GM18511 (cell line): ENCODE results near the gene TMEM248.
"Not testable (repeated sequence)": the region's sequence is repeated elsewhere in the genome, so short reads cannot be mapped to it uniquely, and the experiment has no call there.

ENCODE experiments used
- ATAC-seq: cut with Tn5 transposase; IDR thresholded peaks from one replicate; pipeline ENCODE4 v1.9.1; 2021; ENCODE audit warnings: mild to moderate bottlenecking, moderate library complexity; ENCODE audit not compliant: unreplicated experiment

TMEM248 gene, protein sequence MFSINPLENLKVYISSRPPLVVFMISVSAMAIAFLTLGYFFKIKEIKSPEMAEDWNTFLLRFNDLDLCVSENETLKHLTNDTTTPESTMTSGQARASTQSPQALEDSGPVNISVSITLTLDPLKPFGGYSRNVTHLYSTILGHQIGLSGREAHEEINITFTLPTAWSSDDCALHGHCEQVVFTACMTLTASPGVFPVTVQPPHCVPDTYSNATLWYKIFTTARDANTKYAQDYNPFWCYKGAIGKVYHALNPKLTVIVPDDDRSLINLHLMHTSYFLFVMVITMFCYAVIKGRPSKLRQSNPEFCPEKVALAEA

DNA sequence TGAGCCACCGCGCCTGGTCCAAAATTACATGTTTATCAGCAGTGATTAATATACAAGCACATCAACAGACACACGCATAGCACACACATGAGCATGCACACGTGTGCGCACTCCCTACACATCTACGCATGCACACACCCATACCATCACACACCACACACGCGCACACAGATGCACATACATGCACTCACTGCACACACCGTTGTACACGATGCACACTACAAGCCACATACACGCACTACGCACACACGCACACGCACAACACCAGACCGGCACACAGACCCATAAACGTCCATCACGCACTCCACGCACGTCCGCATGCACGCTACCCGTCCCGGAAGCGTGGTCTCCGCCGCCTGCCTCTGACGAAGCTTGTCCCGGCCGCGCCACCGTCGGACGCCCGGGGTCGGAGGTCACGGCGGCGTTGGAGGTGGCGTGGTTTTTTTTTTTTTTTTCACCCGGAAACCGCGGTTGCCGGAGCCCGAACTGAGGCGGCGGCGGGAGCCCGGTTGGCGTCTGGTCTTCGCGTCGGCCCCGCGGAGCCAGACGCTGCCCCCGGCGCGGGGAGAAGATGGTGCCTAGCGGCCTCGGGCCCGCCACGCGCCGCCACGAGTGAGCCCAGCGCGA, at the start of gene TMEM248:
TSS of gene TMEM248 (plus strand) at position 457 of the 627 bp plus-strand sequence. CDS start 20,641 bp downstream, outside the sequence.
- ATAC-seq, result peak; percentile 87

DNA sequence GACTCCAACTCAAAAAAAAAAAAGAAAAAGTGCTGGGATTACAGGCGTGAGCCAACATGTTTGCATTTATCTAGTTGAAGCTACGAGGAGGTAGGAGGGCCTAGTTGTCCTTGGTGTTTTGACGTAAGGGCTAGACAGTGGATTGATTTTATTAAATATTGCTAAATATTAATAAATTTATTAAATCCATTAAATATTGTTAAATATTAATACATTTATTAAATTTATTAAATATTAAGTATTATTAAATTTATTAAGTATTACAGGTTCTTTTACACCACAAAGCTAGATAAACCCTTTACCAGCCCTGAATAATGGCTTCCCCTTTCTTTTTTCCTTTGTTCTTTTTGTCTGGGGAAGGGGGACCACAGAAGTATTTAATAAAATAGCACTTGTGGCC, 47.5 kb upstream of the TMEM248 start:
- ATAC-seq, result no peak

DNA sequence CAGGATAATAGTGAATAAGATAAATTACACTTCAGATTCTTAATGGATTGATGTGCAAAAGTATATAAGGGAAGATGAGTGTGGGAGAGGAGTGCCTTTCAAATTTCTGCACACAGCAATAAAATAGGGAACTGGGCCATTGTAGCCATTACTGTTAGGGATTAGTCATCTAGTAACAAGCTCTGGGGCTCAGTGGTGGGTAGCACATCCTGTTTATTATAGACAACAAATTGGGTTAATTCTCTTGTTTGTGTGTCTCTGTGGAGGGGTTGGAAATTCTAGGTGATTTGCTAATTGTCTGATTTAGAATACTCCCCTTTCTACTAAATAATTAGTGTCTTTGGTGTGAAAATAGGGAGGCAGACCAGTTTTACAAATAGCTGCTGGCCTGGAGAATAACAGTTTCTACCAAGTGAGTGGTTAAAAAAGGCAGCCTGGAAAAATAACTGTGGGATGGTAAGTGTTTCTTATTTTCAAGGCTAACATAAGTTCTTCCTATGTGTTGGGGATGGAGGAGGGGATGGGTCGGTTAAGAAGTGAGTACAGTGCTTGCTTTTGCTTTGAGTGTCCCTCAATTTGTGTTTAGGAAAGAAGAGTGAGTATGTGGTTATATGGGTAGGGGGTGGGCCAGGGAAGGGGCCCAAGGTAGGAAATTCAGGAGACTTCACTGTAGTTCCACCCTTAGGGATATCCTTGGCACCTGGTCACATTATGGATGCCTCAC, 43.3 kb upstream of the TMEM248 start:
- ATAC-seq, result peak; percentile 99

DNA sequence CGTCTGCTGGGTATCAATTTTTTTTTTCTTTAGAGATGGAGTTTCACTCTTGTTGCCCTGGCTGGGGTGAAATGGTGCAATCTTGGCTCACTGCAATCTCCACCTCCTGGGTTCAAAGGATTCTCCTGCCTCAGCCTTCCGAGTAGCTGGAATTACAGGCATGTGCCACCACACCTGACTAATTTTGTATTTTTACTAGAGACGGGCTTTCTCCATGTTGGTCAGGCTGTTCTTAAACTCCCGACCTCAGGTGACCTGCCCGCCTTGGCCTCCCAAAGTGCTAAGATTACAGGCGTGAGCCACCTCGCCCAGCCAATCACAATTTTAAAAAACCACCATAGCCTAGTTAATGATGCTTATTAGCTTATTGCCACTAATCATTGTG, 42.7 kb upstream of the TMEM248 start:
- not testable (repeated sequence) for ATAC-seq

DNA sequence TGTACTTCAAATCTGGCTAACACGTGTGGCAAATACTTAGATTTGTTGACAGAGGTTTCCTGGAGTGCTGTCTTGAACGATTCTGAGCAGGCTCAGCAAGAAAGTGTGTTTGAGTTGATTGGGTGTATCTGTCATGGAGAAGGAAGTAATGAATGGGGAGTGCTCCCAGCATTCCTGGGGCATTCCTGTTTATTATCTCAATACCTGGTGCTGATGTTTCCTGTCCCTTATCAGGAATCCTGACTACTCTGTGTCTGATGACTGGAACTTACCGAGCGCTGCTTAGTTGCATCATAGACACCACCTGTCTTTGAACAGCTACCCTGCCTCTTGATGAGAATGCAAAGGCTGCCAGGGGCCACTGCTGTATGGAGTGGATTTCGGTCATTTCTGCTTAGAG, 41.0 kb upstream of the TMEM248 start:
- ATAC-seq, result no peak

DNA sequence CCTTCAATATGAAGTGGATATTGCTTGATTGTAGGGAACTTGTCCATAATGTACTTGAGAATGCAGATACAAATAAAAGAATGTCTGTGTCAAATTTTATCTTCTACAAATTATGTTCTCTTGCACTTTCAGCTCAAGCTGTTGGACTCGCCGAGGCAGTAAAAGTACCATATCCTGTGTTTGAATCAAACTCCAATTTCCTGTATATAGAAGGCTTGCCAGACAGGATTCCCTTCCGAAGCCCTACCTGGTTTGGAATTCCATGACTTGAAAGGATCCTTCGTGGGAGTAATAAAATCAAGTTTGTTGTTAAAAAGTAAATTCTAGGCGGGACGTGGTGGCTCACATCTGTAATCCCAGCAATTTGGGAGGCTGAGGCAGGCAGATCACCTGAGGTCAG, 40.4 kb upstream of the TMEM248 start:
- not testable (repeated sequence) for ATAC-seq

DNA sequence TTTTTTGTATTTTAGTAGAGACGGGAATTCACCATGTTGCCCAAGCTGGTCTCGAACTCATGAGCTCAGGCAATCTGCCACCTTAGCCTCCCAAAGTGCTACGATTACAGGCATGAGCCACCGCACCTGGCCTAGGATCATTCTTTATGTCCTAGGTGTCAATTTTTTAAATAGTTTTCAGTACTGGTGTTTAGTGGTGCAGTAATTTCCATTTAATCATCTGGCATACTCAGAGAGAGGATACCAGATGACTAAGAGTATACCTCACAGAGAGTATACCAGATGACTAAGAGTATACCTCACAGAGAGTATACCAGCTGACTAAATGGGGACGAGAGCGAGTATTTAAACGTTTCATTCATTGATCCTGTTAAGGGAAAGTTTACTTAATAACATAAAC, 37.3 kb upstream of the TMEM248 start:
- ATAC-seq, result no peak

DNA sequence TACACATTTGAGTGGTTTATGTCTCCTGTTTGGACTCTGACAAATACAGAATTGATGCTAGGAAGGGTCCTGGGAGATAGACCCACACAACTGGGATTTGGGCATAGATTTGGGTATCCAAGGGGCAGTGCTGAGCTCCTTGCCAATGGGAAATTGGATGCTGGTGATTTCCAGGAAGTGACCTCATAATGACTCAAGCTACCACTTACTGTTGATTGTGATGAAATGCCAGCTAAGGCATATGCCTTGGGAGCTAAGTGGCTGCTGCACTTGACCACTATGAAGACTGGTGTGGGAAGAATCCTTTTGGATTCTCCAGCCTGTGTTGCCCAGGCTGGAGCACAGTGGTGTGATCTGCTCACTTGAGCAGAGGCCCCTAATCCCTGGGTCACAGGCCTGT, 36.5 kb upstream of the TMEM248 start:
- ATAC-seq, result not testable (repeated sequence)

DNA sequence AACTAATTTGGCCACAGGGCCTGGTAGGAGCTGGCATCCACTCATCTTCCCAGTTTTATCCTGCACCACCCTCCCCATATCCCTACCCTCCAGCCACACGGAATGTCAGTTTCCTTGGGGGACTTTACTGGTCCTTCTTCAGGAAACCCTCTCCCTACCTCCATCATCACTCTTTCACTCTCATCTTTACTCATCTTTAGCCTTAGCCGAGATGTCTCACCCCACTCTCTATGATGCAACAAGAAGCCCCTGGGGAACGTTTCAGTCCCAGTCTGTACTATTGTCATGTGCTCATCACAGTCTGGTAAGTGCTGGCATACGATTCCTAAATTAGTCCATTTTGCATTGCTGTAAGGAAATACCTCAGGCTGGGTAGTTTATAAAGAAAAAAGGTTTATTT, 34.9 kb upstream of the TMEM248 start:
- ATAC-seq, result peak; percentile 84

DNA sequence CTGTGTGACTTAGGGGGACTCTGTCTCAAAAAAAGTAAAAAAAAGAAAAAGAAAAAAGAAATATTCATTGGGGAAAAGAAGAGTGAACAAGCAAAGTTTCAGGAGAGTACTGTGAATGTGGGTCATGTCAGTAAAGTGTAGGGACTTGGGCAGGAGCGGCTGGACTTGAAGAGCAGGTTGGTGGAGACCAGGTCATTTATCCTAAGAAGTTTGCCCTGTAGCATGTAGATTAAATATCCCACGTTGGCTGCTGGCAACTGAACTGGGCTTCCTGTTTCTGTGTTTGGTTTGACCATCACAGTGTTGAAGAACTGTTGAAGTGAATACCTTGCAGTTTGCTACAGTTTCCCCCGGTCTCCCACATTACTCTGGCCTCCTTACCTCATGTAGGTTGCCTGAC, 32.8 kb upstream of the TMEM248 start:
- ATAC-seq, result not testable (repeated sequence)

DNA sequence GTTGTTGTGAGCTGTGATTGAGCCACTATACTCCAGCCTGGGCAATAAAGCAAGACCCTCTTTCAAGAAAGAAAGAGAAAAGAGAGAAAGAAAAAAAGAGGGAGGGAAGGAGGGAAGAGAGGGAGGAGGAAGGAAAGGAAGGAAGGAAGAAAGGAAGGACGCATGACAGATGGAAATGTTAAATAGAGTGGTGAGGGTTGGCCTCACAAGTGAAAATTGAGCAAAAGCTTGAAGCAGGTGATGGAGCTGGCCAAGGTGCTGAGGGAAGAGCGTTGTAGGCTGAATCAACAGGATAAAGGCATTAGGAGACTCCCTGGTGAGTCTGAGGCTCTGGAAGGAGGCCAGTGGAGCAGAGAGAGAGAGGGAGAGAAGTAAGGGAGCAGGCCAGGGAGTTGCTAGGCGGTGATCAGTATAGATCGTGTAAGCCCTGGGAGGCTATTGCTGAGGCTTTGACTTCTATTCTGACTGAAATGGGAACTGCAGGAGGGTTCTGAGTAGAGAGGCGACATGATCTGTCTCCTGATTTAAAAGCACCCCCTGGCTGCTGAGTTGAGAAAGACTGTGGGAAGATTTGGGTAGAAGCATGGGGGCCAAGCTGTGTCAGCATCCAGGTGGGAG, 26.5 kb upstream of the TMEM248 start:
- ATAC-seq, result no peak

DNA sequence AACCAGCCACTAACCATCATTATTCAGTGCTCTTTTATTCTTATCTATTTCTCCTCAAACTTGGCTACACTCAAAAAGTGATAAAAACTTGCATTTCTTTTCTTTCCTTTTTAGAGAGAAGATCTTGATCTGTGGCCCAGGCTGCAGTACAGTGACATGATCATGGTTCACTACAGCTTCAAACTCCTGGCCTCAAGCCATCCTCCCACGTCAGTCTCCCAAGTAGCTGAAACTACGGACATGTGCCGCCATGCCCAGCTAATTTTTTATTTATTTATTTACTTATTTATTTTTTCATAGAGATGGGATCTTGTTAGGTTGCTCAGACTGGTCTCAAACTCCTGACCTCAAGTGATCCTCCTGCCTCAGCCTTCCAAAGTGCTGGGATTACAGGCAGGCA, 24.6 kb upstream of the TMEM248 start:
- ATAC-seq, result no peak

DNA sequence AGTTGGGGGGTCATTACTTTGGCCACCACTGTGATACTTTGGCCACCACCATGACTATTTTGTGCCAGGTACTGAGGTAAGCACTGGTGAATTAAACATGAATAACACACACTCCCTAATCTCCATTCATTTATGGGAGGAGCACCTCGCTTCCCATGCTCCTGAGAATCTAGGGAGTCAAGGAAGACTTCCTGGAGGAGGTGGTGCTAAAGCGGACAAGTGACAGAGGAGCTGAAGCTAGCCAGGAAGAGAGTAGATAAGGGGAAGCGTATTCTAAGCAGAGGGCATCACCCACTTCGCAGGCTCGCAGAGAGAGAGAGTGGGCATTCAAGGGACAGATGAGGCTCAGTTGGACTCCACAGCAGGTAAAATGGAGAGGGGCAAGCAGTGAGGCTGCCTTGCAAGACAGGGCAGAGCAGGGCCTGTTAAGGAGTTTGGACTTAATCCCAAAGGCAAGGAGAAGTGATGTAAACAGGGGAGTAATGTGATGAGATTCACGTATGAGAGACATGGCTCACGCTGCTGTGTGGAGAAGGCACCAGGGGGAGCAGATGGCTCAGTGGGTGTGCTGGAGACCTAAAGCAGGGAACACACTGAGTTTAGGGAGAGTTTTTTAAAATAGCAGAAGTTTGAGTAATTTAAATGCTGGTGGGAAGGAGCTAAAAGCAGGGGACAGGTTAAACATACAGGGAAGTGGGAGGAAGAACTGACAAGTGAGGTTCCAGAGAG, 21.3 kb upstream of the TMEM248 start:
- no peak for ATAC-seq

DNA sequence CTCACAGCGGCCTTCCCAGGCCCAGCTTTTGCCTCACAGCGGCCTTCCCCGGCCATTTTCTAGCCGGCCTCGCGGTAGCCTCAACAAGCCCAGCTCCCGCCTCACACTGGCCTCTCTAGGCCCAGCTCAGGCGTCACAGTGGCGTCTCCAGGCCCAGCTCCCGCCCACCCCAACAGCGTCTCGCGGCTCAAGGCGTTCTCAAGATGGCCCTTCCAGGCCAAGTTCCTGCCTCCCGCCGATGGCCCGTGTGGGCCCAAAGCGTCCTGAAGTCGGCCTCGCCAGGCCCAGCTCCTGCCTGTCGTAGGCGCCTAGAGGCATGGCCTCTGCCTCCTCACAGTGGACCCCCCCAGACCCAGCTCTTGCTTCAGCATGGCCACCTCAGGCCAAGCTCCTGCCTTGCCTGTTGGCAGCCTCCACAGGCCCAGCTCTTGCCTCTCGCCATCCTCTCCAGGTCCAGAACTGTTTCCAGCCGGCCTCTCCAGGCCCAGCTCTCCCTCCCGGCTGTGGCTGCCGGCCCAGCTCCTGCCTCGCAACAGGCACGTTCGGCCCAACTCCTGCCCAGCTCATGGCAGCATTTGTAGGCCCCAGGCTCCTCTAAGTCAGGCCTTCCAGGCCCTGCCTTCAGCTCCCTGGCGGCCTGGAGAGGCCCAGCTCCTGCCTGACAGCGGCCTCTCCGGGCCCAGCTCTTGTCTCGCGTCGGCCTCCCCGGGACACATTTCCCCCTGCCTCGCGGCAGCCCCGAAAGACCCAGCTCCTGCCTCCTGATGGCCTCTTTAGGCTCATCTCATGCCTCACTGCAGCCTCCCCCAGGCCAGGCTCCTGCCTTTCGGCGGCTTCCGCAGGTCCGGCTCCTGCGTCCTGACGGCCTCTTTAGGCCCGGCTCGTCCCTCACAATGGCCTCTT, 18.8 kb upstream of the TMEM248 start:
- ATAC-seq, result no peak

DNA sequence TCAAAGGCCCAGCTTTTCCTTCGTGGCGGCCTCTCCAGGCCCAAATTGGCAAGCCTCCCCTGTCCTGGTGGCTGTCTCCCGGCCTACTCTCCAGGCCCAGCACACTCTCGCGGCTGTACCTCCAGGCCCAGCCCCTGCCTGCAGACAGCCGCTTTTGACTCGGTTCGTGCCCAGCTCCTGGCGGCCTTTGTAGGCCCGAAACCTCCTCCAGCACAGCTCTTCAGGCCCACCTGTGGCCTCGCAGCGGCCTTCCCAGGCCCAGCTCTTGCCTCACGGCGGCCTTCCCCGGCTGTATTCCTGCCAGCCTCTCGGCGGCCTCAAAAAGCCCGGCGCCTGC, 18.2 kb upstream of the TMEM248 start:
- ATAC-seq, result no peak

DNA sequence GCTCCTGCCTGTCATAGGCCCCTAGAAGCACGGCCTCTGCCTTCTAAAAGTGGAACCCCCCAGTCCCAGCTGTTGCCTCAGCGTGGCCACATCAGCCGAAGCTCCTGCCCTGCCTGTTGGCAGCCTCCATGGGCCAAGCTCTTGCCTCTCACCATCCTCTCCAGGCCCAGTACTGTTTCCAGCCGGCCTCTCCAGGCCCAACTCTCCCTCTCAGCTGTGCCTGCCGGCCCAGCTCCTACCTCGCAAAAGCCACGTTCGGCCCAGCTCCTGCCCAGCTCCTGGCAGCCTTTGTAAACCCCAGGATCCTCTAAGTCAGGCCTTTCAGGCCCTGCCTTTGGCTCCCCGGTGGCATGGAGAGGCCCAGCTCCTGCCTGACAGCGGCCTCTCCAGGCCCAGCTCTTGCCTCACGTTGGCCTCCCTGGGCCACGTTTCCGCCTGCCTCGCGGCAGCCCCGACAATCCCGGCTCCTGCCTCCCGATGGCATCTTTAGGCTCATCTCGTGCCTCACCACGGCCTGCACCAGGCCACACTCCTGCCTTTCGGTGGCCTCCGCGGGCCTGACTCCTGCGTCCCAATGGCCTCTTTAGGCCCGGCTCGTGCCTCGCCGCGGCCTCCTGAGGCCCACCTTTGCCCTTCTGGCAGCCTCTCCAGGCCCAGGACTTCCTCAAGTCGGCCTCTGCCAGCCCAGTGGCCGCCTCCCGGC, 17.5 kb upstream of the TMEM248 start:
- ATAC-seq, result no peak

DNA sequence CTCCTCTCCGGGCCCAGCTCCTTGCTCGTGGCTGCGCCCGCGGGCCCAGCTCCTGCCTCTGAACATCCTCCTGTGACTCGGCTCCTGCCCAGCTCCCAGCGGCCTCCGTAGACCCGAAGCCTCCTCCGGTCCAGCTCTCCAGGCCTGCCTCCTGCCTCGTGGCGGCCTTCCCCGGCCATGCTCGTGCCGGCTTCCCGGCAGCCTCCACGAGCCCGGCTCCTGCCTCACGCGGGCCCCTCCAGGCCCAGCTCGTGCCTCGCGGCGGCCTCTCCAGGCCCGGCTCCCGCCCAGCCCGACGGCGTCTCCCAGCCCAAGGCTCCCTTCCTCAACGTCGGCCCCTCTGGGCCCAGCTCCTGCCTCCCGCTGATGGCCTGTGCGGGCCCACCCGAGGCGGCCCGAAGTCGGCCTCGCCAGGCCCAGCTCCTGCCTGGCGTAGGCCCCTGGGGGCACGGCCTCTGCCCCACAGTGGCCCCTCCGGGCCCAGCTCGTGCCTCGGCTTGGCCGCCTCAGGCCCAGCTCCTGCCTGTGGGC, 16.9 kb upstream of the TMEM248 start:
- ATAC-seq, result no peak

DNA sequence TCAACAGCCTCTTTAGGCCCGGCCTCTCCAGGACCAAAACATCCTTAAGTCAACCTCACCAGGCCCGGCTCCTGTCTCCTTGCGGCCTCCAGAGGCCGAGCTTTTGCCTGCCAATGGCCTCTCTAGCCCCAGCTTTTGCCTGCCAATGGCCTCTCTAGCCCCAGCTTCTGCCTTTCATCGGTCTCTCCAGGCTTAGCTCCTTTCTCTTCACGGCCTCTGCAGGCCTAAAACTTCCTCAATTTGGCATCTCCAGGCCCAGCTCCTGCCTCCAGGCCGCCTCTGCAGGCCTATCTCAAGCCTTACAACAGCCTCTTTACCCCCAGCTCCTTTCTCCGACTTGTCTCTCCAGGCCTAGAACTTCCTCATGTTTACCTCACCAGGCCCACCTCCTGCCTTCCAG, 15.7 kb upstream of the TMEM248 start:
- no peak for ATAC-seq

DNA sequence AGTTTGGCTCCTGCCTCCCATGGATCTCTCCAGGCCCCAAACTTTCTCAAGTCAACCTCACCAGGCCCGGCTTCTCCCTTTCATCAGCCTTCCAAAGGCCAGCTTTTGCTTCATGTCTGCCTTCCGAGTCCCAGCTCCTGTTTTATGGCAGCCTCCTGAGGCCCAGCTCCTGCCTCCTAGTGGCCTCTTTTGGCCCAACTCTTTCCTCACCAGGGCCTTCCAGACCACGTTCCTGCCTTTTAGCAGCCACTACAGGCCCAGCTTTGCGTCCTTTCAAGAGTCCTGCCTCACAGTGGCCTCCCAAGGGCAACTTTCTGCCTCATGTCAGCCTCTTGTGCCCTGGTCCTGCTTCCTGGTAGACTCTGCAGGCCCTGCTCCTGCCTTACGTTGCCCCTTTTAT, 15.3 kb upstream of the TMEM248 start:
- no peak for ATAC-seq
